ENCODE measurements around the gene CAMK2N1. TPM values are rescaled to one million over a fixed set of nuclear protein-coding genes. Genes with fewer than 3 reads are reported as not detected.

Gene CAMK2N1
- polyA plus RNA-seq, 1 donor from 2014 or later, result 67.1 TPM

- peak overlapping the region; percentile 83 for H2AFZ ChIP-seq (ENCODE audit: low read depth, low read length)
- no peaks in the 10 kb centered on the region for H3F3A ChIP-seq (ENCODE audit: insufficient read depth, low read length, poor library complexity, severe bottlenecking)
- H3K27me3 ChIP-seq (ENCODE audit: insufficient read depth, low read depth, low read length), result no peaks in the 10 kb centered on the region
- H3K27ac ChIP-seq (ENCODE audit: low read length), result peak overlapping the region; percentile 74
- H3K9ac ChIP-seq (ENCODE audit: low read length), result peak overlapping the region; percentile 93
- no peaks in the 10 kb centered on the region for H4K20me1 ChIP-seq (ENCODE audit: insufficient read depth)
- H3K79me2 ChIP-seq (replicated peaks; ENCODE audit: insufficient read depth, low read length), result peaks cover 37% of the 10 kb centered on the region
- TF ChIP-seq REST (IDR thresholded peaks at IDR 0.05; ENCODE audit: borderline replicate concordance) (no peak), TAF1 (IDR thresholded peaks at IDR 0.05; ENCODE audit: low read depth) (no peak), EP300 (conservative IDR thresholded peaks at IDR 0.05; ENCODE audit: poor library complexity, severe bottlenecking) (no peak), MXI1 (conservative IDR thresholded peaks at IDR 0.05; ENCODE audit: poor library complexity, severe bottlenecking) (no peak), SMC3 (conservative IDR thresholded peaks at IDR 0.05; ENCODE audit: poor library complexity) (no peak), RAD21 (conservative IDR thresholded peaks at IDR 0.05) (no peak), CTCF (IDR thresholded peaks at IDR 0.05; ENCODE audit: poor library complexity, severe bottlenecking) (no peak), POLR2AphosphoS5 (IDR thresholded peaks at IDR 0.05) (no peak), EZH2 (IDR thresholded peaks at IDR 0.05; ENCODE audit: borderline replicate concordance, insufficient read depth, low read length, poor library complexity, severe bottlenecking) (no peak)
- peak overlapping the region; percentile 96 for H3K4me2 ChIP-seq (ENCODE audit: low read length)
- peak overlapping the region; percentile 90 for H3K4me3 ChIP-seq (ENCODE audit: low read length)
- H3K9me2 ChIP-seq (ENCODE audit: insufficient read depth, low read length), result no peaks in the 10 kb centered on the region
- H3K9me3 ChIP-seq (ENCODE audit: low read length), result no peaks in the 10 kb centered on the region
- no peaks in the 10 kb centered on the region for H3K36me3 ChIP-seq (ENCODE audit: insufficient read depth, low read length)
Observed at GRCh38 chr1:20507248-20507563, 21.2 kb upstream of the CAMK2N1 start.

- Histone ChIP-seq H3F3A (ENCODE audit: insufficient read depth, low read length, poor library complexity, severe bottlenecking) (no peaks in the 10 kb centered on the region), H3K36me3 (ENCODE audit: insufficient read depth, low read length) (peaks cover 5% of the 10 kb centered on the region)
Observed at GRCh38 chr1:20505488-20505887, 19.5 kb upstream of the CAMK2N1 start.

More at GRCh38 chr1:20505488-20505887, 19.5 kb upstream of the CAMK2N1 start:
- no peaks in the 10 kb centered on the region for H4K20me1 ChIP-seq (ENCODE audit: insufficient read depth)
- no peak overlapping the region for H3K27ac ChIP-seq (ENCODE audit: low read length)
- no peak overlapping the region for H3K4me2 ChIP-seq (ENCODE audit: low read length)
- H2AFZ ChIP-seq (ENCODE audit: low read depth, low read length), result no peak overlapping the region
- no peaks in the 10 kb centered on the region for H3K9me2 ChIP-seq (ENCODE audit: insufficient read depth, low read length)
- peak overlapping the region; percentile 90 for H3K4me3 ChIP-seq (ENCODE audit: low read length)
- no peaks in the 10 kb centered on the region for H3K9me3 ChIP-seq (ENCODE audit: low read length)
- TF ChIP-seq REST (IDR thresholded peaks at IDR 0.05; ENCODE audit: borderline replicate concordance), result no peak
- no peak for TF ChIP-seq EZH2 (IDR thresholded peaks at IDR 0.05; ENCODE audit: borderline replicate concordance, insufficient read depth, low read length, poor library complexity, severe bottlenecking)
- TF ChIP-seq POLR2AphosphoS5 (IDR thresholded peaks at IDR 0.05), result no peak
- no peak for TF ChIP-seq MXI1 (conservative IDR thresholded peaks at IDR 0.05; ENCODE audit: poor library complexity, severe bottlenecking)
- TF ChIP-seq SMC3 (conservative IDR thresholded peaks at IDR 0.05; ENCODE audit: poor library complexity), result no peak
- TF ChIP-seq CTCF (IDR thresholded peaks at IDR 0.05; ENCODE audit: poor library complexity, severe bottlenecking), result no peak
- TF ChIP-seq RAD21 (conservative IDR thresholded peaks at IDR 0.05), result no peak
- TF ChIP-seq TAF1 (IDR thresholded peaks at IDR 0.05; ENCODE audit: low read depth), result no peak
- no peak for TF ChIP-seq EP300 (conservative IDR thresholded peaks at IDR 0.05; ENCODE audit: poor library complexity, severe bottlenecking)
- peaks cover 37% of the 10 kb centered on the region for H3K79me2 ChIP-seq (replicated peaks; ENCODE audit: insufficient read depth, low read length)
- no peak overlapping the region for H3K9ac ChIP-seq (ENCODE audit: low read length)
- no peaks in the 10 kb centered on the region for H3K27me3 ChIP-seq (ENCODE audit: insufficient read depth, low read depth, low read length)
